Body of pancreas (tissue), 4 donors: ENCODE data around the gene DAPK1. TPM values are rescaled to one million over a fixed set of nuclear protein-coding genes. Genes with fewer than 3 reads are reported as not detected.
A peak's percentile ranks its signal among the peaks of the same experiment; 100 is the strongest.

Experiments used
- ATAC-seq: fragments of 150-250 bp; one replicate; pipeline ENCODE4 v1.9.1; 2016
- DNase-seq, 4 donors: peaks; one replicate each; pipeline ENCODE4 v3.0.0-alpha.2; 2019
- H3K27ac ChIP-seq, 4 donors: fragments of 200-600 bp; sonication (generic); 1 replicate in 3 of 4; 2 replicates in 1 of 4; pipeline versions ENCODE4 v1.5.1 to v1.6.1; 2016 to 2019; ENCODE audit warnings: mild to moderate bottlenecking in 1 of 4, mixed read lengths in 1 of 4, moderate library complexity in 1 of 4
- H3K27me3 ChIP-seq, 2 donors: fragments of 200-600 bp; sonication (generic); one replicate each; pipeline ENCODE4 v1.6.0; 2016; ENCODE audit warnings: mild to moderate bottlenecking in 1 of 2
- H3K36me3 ChIP-seq, 2 donors: fragments of 200-600 bp; sonication (generic); replicated peaks in 1 of 2; 2 replicates each; pipeline ENCODE4 v1.5.1; 2016; ENCODE audit warnings: low read depth in 2 of 2; ENCODE audit not compliant: insufficient read depth in 1 of 2
- H3K4me1 ChIP-seq: fragments of 200-600 bp; sonication (generic); one replicate; pipeline ENCODE4 v1.6.0; 2016
- H3K4me3 ChIP-seq, 2 donors: fragments of 200-600 bp; sonication (generic); 1 replicate in 1 of 2; 2 replicates in 1 of 2; pipeline ENCODE4 v1.5.1; 2016 to 2019
- H3K9me3 ChIP-seq, 3 donors: fragments of 200-600 bp; sonication (generic); 1 replicate in 2 of 3; 2 replicates in 1 of 3; pipeline ENCODE4 v1.5.1; 2016
- POLR2A ChIP-seq, 3 donors: fragments of 450-650 bp; IDR thresholded peaks; one replicate each; pipeline ENCODE4 v1.6.1; 2016; ENCODE audit warnings: antibody characterized with exemption in 3 of 3, mild to moderate bottlenecking in 2 of 3
- WGBS, 2 donors: methylation state at CpG; one replicate each; pipeline ENCODE4 v1.1.5; 2017; 5-methylcytosine and 5-hydroxymethylcytosine counted together
- intact Hi-C: fragments of 100-400 bp; cut with DNase I; formaldehyde crosslinking; loops from one replicate; pipeline ENCODE4 v1.15.1; 2023
- total RNA-seq, 2 donors: library from RNA; depleted of rRNA; stranded (reverse); fragments of >200 nt; gene quantifications; one replicate each; pipeline ENCODE4 v1.1.0, GENCODE V29; 2016
- TF ChIP-seq, protein P1 (sequence below), 7 experiments: fragments of 450-650 bp in 4 of 7; fragments of 200-600 bp in 3 of 7; sonication (generic) in 3 of 7; IDR thresholded peaks; one replicate each; pipeline ENCODE4 v1.5.1; 2016 to 2019; ENCODE audit warnings: antibody characterized with exemption in 7 of 7

The DAPK1 gene
- total RNA-seq, 2 donors from 2014 or later = 79.6 to 152 TPM

DNA sequence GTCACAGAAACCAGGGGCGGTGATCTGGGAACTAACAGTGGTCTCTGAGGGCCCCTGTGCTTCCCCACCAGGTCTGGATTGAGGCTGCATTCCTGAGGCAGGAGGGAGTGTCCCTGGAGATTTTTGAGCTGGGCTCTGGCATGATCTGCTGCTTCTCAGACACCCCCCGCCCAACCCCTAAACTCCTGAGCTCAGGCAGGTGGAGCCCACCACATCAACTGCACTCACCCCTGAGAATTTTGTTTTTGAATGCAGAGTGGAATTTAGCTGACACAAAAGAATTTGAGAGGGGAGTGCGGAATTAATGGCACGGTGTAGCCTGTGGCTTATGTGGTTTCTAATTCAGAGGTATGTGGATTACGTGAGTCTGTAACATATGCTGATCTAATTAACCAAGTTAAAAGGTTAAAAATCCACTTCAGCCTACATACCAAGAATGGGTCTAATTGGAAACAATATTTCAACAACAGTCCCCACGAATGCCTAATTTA lies 204.3 kb downstream of the DAPK1 start:
- Histone ChIP-seq H3K9me3 (no peaks in the 10 kb centered on the region), H3K4me1 (peaks cover 18% of the 10 kb centered on the region), H3K27me3 (no peaks in the 10 kb centered on the region), H3K27ac (no peak overlapping the region), H3K36me3 (peaks cover 14 to 20% of the 10 kb centered on the region in 2 donors), H3K4me3 (no peak overlapping the region)
- no peak for ATAC-seq
- TF ChIP-seq, protein P1, sequence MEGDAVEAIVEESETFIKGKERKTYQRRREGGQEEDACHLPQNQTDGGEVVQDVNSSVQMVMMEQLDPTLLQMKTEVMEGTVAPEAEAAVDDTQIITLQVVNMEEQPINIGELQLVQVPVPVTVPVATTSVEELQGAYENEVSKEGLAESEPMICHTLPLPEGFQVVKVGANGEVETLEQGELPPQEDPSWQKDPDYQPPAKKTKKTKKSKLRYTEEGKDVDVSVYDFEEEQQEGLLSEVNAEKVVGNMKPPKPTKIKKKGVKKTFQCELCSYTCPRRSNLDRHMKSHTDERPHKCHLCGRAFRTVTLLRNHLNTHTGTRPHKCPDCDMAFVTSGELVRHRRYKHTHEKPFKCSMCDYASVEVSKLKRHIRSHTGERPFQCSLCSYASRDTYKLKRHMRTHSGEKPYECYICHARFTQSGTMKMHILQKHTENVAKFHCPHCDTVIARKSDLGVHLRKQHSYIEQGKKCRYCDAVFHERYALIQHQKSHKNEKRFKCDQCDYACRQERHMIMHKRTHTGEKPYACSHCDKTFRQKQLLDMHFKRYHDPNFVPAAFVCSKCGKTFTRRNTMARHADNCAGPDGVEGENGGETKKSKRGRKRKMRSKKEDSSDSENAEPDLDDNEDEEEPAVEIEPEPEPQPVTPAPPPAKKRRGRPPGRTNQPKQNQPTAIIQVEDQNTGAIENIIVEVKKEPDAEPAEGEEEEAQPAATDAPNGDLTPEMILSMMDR (IDR thresholded peaks at IDR 0.05) = no peak
- no peak for TF ChIP-seq POLR2A (IDR thresholded peaks at IDR 0.05)
- intact Hi-C loops = no loop called here
- no peak for DNase-seq
- 85 to 87% methylated on average over 6 of the region's 6 CpGs for WGBS, 2 donors

DNA sequence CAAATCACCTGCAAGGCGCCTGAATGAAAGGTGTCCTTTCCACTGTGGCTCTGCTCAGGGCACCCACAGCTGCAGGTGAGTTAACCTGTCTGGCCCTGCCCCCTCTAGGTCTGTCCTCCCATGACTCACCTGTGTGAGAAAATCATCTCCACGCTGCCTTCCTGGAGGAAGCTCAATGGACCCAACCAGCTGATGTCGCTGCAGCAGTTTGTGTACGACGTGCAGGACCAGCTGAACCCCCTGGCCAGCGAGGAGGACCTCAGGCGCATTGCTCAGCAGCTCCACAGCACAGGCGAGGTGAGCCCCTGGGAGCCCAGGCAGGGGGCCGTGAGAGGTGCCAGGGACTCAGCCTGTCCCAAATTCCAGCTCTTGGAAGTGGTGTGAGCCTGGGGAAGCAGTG lies 205.3 kb downstream of the DAPK1 start:
- TF ChIP-seq, protein P1 (IDR thresholded peaks at IDR 0.05) = no peak
- no peak for TF ChIP-seq POLR2A (IDR thresholded peaks at IDR 0.05)
- ATAC-seq = no peak
- WGBS, 2 donors = 82 to 95% methylated on average over 2 to 9 of the region's 9 CpGs
- Histone ChIP-seq H3K36me3 (peaks cover 9 to 21% of the 10 kb centered on the region in 2 donors), H3K27ac (peak overlapping the region in 2 of 4 donors; percentile 25 to 48), H3K4me1 (peaks cover 18% of the 10 kb centered on the region), H3K9me3 (no peaks in the 10 kb centered on the region), H3K27me3 (no peaks in the 10 kb centered on the region), H3K4me3 (no peak overlapping the region)
- no peak for DNase-seq
- intact Hi-C loops = no loop called here

DNA sequence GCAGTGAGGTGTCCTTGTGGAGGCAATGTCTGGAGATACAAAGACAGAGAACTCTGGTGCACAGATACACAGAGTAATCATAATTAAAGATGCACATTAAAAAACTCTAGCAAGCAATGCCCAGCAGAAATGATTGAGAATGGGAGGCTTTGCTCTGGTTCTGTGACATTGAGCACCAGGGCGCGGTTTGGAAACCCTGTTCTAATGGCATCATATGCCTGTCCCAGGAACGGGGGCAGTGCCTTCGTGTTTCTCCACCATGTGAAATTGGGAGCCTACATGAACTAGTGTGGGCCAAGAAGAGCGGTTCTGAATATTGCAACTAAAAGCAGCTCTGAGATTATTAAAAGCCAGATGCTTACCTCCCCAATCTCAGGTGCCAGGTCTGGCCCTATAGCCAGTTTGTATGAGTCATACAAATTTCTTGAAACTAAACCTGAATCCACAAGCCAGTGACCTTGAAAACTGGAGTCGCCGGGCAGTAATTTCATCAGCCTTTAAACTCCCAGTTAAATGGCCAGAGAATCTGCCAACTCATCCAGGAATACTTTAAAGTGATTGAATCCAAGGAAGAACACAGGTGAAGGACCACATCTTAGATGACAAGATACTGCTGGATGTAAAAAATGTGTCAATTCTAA lies 206.1 kb downstream of the DAPK1 start:
- peak; percentile 92 for ATAC-seq
- WGBS, 2 donors = 61 to 71% methylated on average over 7 of the region's 7 CpGs

DNA sequence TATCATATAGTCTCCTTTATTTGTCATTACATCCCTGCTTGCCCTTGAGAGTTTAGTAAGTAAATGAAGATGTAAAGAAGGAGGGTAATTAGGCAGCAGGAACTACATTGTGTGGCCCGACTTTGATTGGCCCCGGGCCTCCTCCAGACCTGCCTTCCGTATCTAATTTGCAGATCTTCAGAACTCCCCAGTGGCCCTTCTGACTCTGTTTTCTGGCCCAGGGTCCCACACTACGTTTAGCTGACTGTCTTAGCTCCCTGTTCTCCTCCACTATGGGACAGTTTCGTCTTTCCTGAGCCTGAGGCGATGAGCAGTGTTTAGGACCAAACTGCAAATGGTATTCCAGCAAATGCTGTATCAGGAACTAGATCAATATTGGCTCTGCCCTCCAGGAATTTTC lies 206.7 kb downstream of the DAPK1 start:
- WGBS, 2 donors = 83 to 89% methylated on average over 6 of the region's 6 CpGs
- TF ChIP-seq, protein P1 (IDR thresholded peaks at IDR 0.05) = no peak
- no peak for TF ChIP-seq POLR2A (IDR thresholded peaks at IDR 0.05)
- intact Hi-C loops = no loop called here
- ATAC-seq (peak; percentile 7), DNase-seq (no peak)
- Histone ChIP-seq H3K9me3 (no peaks in the 10 kb centered on the region), H3K4me3 (no peak overlapping the region), H3K36me3 (peaks cover 9 to 24% of the 10 kb centered on the region in 2 donors), H3K27ac (peak overlapping the region; percentile 7 to 48 (median 38)), H3K4me1 (peaks cover 18% of the 10 kb centered on the region), H3K27me3 (no peaks in the 10 kb centered on the region)

More for the DNA sequence above, 206.1 kb downstream of the DAPK1 start:
- Histone ChIP-seq H3K4me3 (no peak overlapping the region), H3K27ac (peak overlapping the region; percentile 7 to 48 (median 40)), H3K27me3 (no peaks in the 10 kb centered on the region), H3K4me1 (peaks cover 18% of the 10 kb centered on the region), H3K9me3 (no peaks in the 10 kb centered on the region), H3K36me3 (peaks cover 9 to 24% of the 10 kb centered on the region in 2 donors)
- TF ChIP-seq POLR2A (IDR thresholded peaks at IDR 0.05) = no peak
- TF ChIP-seq, protein P1 (IDR thresholded peaks at IDR 0.05) = no peak
- intact Hi-C loops = no loop called here
- DNase-seq = peak; percentile 60 to 77 (median 73)
